ENCODE measurements around the gene FOXL2. TPM values are rescaled to one million over a fixed set of nuclear protein-coding genes. Genes with fewer than 3 reads are reported as not detected.

The FOXL2 gene
- total RNA-seq, 1 experiment from 2014 or later = not detected

- no peak for TF ChIP-seq CTCF (conservative IDR thresholded peaks at IDR 0.05; ENCODE audit: low read depth, low read length)
- no peak for TF ChIP-seq EZH2 (IDR thresholded peaks at IDR 0.05; ENCODE audit: borderline replicate concordance, low read depth, low read length, poor library complexity, severe bottlenecking)
- intact Hi-C loops (cut with micrococcal nuclease; ENCODE audit: unreplicated experiment) = no loop called here
- no peak overlapping the region for H3K27ac ChIP-seq (ENCODE audit: low read depth, low read length, poor library complexity, severe bottlenecking)
- no peaks in the 10 kb centered on the region for H3K9me3 ChIP-seq (ENCODE audit: low read depth, low read length, poor library complexity, severe bottlenecking)
- CTCF ChIA-PET = interaction anchor here (0.5 kb wide), 1 partner anchor 24 kb away, joined by 11 read pairs; no protein-coding TSS in a partner anchor
- H3K4me1 ChIP-seq (ENCODE audit: insufficient read depth, low read length, poor library complexity, severe bottlenecking) = no peaks in the 10 kb centered on the region
- DNase-seq (ENCODE audit: low spot score) = no peak
- H3K4me3 ChIP-seq (ENCODE audit: low read depth, low read length, poor library complexity, severe bottlenecking) = no peak overlapping the region
- POLR2A ChIA-PET (ENCODE audit: low non-redundant PET) = no interaction called here
- no peaks in the 10 kb centered on the region for H3K27me3 ChIP-seq (replicated peaks; ENCODE audit: insufficient read depth, low read depth, low read length, poor library complexity)
- no peaks in the 10 kb centered on the region for H3K36me3 ChIP-seq (ENCODE audit: insufficient read depth, low read length, poor library complexity, severe bottlenecking)
- BruUV-seq (replicated peaks) = no TSS peak
Observed at GRCh38 chr3:138912237-138912636, 34.7 kb downstream of the FOXL2 start.

GRCh38 chr3:138911621-138912020 is 35.3 kb downstream of the FOXL2 start:
- no TSS peak for BruUV-seq (replicated peaks)
- DNase-seq (ENCODE audit: low spot score) = no peak
- Histone ChIP-seq H3K27me3 (replicated peaks; ENCODE audit: insufficient read depth, low read depth, low read length, poor library complexity) (no peaks in the 10 kb centered on the region), H3K36me3 (ENCODE audit: insufficient read depth, low read length, poor library complexity, severe bottlenecking) (no peaks in the 10 kb centered on the region), H3K4me1 (ENCODE audit: insufficient read depth, low read length, poor library complexity, severe bottlenecking) (no peaks in the 10 kb centered on the region), H3K27ac (ENCODE audit: low read depth, low read length, poor library complexity, severe bottlenecking) (no peak overlapping the region), H3K4me3 (ENCODE audit: low read depth, low read length, poor library complexity, severe bottlenecking) (no peak overlapping the region), H3K9me3 (ENCODE audit: low read depth, low read length, poor library complexity, severe bottlenecking) (no peaks in the 10 kb centered on the region)
- ChIA-PET CTCF (interaction anchor here (0.5 kb wide), 1 partner anchor 25 kb away, joined by 11 read pairs; no protein-coding TSS in a partner anchor), POLR2A (ENCODE audit: low non-redundant PET) (no interaction called here)
- TF ChIP-seq EZH2 (IDR thresholded peaks at IDR 0.05; ENCODE audit: borderline replicate concordance, low read depth, low read length, poor library complexity, severe bottlenecking) (no peak), CTCF (conservative IDR thresholded peaks at IDR 0.05; ENCODE audit: low read depth, low read length) (no peak)
- intact Hi-C loops (cut with micrococcal nuclease; ENCODE audit: unreplicated experiment) = no loop called here

GRCh38 chr3:138909904-138910303 is 37.0 kb downstream of the FOXL2 start:
- no peaks in the 10 kb centered on the region for H3K4me1 ChIP-seq (ENCODE audit: insufficient read depth, low read length, poor library complexity, severe bottlenecking)
- H3K4me3 ChIP-seq (ENCODE audit: low read depth, low read length, poor library complexity, severe bottlenecking) = no peak overlapping the region
- no peaks in the 10 kb centered on the region for H3K36me3 ChIP-seq (ENCODE audit: insufficient read depth, low read length, poor library complexity, severe bottlenecking)
- no peak for DNase-seq (ENCODE audit: low spot score)
- BruUV-seq (replicated peaks) = no TSS peak
- ChIA-PET CTCF (interaction anchor here (1.6 kb wide), 1 partner anchor 14 kb away, joined by 3 read pairs; no protein-coding TSS in a partner anchor), POLR2A (ENCODE audit: low non-redundant PET) (no interaction called here)
- intact Hi-C loops (cut with micrococcal nuclease; ENCODE audit: unreplicated experiment) = no loop called here
- TF ChIP-seq CTCF (conservative IDR thresholded peaks at IDR 0.05; ENCODE audit: low read depth, low read length) (no peak), EZH2 (IDR thresholded peaks at IDR 0.05; ENCODE audit: borderline replicate concordance, low read depth, low read length, poor library complexity, severe bottlenecking) (no peak)
- H3K27ac ChIP-seq (ENCODE audit: low read depth, low read length, poor library complexity, severe bottlenecking) = no peak overlapping the region
- no peaks in the 10 kb centered on the region for H3K27me3 ChIP-seq (replicated peaks; ENCODE audit: insufficient read depth, low read depth, low read length, poor library complexity)
- H3K9me3 ChIP-seq (ENCODE audit: low read depth, low read length, poor library complexity, severe bottlenecking) = no peaks in the 10 kb centered on the region

All from A673 (cell line).